NT2/D1 (cell line): Measurements from ENCODE around the gene MMP19.

Source experiments
- SUZ12 ChIP-seq: IDR thresholded peaks from 2 replicates; pipeline ENCODE4 v1.6.1; 2011; ENCODE audit not compliant: insufficient read length, insufficient read depth; ENCODE audit errors: extremely low read depth
- YY1 ChIP-seq: IDR thresholded peaks from 2 replicates; pipeline ENCODE4 v1.6.1; 2011; ENCODE audit not compliant: insufficient read length, insufficient read depth
- ZNF274 ChIP-seq: IDR thresholded peaks from 2 replicates; pipeline ENCODE4 v1.6.1; 2011; ENCODE audit warnings: mild to moderate bottlenecking, low read depth, low read length

- TF ChIP-seq YY1 (no peak), SUZ12 (no peak), ZNF274 (no peak)
Observed at GRCh38 chr12:55839345-55840140, 3.2 kb downstream of the MMP19 start.
